Heart left ventricle (tissue), 13 donors: ENCODE data around the gene NACC2.

Source experiments
- CTCF ChIP-seq, 12 donors: fragments of 200-600 bp; sonication (generic) in 4 of 12; IDR thresholded peaks; one replicate each; pipeline versions ENCODE4 v1.5.0 to v1.8.0; 2018 to 2022; ENCODE audit warnings: antibody characterized with exemption in 12 of 12, mild to moderate bottlenecking in 5 of 12
- POLR2A ChIP-seq, 2 donors: fragments of 450-650 bp; IDR thresholded peaks; one replicate each; pipeline ENCODE4 v1.6.1; 2017; ENCODE audit warnings: antibody characterized with exemption in 2 of 2, mild to moderate bottlenecking in 2 of 2, moderate library complexity in 2 of 2
- donor health status: ischemic (EF 13 %, LVEDD 7.1; RV severe dilation, severe dysfunction).
- donor health status: DM: no; HTN: yes; CAD: no.
- donor health status: DM: no; HTN: no; CAD: no.
- donor health status: ischemic (EF 25% LVEDD 6.9; RV normal size, moderate dysfunction).
- donor health status: ischemic (EF 25% LVEDD 5.7; RV mildly dilated, moderate dysfunction).
- donor health status: ischemic (EF 35%, LVEDD 5.7; RV mildly dilated, moderate dysfunction).
- donor health status: nonischemic (EF 11% LVEDD 7.7; RV severe dilation, severe dysfunction).
- donor health status: DM: yes; HTN: yes; CAD: no.
- donor health status: PGD.
- donor health status: ischemic (EF 29% LVEDD 5.4; RV normal size, mild dysfunction).
- donor health status: nonischemic (EF 23%, LVEDD 6.1; RV moderate dilation, normal function).

GRCh38 chr9:136107155-136107952 is 12.3 kb upstream of the NACC2 start:
- TF ChIP-seq POLR2A (IDR thresholded peaks at IDR 0.05) (no peak), CTCF (IDR thresholded peaks at IDR 0.05) (no peak)
